Left hindlimb (tissue), 1 donor: ENCODE results near the gene WDFY4.

Source experiments
- DNase-seq: peaks from one replicate; pipeline ENCODE4 v3.0.0-alpha.2; 2018

The WDFY4 gene

DNA sequence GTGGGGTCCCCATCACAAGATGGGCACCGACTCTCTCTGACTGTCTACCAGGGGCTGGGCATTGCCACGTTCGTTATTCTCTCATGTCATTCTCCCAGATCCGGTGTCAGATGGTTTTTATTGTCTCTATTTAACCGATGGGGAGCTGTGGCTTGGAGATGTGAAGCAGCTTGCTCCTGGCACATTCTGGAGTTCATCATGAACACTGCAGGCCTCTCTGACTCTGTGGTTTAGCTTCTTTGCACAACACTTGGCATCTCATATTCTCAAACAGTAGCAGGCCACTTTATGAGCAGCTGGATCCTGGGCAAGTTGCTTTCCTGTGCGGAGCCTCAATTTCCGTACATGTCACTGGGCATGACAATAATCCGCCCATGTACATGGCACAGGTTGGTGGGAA lies 135.1 kb downstream of the WDFY4 start:
- no peak for DNase-seq

DNA sequence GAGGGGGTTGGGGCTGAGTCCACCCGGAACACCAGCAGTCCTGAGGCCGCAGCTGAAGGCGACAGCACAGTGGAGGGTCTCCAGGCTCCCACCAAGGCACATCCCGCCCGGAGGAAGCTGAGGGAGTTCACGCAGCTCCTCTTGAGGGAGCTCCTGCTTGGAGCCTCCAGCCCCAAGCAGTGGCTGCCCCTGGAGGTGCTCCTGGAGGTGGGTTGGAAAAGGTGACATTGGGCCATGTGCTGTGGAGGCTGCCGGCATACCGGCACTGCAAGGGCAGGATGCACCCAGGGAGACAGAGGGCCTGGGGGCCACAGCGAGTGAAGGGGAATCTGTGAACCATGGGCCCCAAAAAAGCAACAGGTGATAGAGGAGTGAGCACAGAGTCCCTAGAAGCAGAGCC lies 135.6 kb downstream of the WDFY4 start:
- DNase-seq = no peak

DNA sequence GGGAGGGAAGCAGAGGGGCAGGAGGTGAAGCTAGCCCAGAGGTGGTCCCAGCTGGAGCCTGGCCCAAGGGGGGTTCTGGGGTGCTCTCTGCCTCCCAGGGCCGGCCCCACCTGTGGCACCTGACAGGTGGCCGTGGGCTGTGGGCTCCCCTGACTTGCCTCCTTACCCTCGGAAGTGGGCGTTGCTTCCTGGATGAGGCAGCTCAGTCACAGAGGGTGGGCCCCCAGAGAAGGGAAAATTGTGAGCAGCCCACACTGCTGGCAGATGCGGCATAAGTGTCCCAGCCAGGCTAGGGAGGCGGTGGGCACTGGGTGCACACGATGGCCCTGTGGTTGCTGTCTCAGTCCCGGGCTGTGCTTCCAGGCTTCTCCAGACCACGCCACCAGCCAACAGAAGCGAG lies 136.0 kb downstream of the WDFY4 start:
- DNase-seq = no peak

DNA sequence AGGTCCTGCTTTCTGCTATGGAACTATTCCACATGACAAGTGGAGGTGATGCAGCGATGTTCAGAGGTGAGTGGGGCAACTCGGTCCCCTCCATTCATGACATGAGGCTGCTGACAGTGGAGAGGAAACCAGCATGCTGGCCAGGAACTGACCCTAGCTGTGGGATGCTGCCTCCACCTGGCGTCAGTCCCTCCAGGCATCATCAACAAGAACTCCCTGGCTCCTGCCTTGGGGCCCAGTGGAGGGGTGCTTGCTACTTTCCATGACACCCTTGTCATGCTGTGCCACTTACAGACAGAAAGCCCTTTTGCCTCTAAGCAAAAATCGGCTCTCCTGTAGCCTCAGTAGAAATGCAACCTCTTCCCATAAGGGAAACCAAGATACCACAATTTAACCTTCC lies 136.4 kb downstream of the WDFY4 start:
- no peak for DNase-seq

DNA sequence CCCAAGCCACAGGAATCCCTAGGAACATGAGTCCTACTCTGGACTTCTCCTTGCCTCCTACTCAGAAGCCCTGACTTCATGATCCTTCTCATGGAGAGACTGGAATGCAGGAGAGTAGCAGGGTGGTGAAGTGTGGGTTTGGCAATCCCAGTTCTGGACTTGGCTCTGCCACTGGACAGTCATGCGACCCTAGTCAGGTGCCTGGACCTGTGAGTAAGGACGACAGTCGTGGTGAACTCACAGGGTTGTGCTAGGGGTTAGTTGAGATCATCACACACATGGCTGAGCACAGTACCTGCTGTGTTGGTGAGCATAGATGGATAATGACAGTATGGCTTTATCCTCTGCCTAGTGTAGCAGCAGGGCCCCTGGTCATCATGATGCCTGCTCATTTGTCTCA lies 137.0 kb downstream of the WDFY4 start:
- no peak for DNase-seq

DNA sequence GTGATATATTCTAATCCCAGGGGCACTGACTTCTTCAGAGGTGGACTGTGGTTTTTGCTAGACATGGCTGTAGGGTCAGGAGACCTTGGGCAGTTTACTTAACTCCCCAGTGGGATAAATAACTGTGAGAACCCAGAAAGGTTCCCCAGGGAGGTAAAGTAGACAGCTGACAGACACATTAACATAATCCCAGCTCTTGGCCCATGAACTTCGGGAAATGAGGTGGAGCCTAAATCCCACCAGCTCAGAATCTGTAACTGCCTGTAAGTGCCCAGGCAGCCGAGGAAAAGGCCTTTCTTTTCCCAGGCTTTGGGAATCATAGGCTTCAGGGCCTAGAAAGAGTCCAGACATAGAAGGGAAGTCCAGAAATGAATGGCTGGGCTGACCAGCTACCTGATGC lies 149.0 kb downstream of the WDFY4 start:
- no peak for DNase-seq

DNA sequence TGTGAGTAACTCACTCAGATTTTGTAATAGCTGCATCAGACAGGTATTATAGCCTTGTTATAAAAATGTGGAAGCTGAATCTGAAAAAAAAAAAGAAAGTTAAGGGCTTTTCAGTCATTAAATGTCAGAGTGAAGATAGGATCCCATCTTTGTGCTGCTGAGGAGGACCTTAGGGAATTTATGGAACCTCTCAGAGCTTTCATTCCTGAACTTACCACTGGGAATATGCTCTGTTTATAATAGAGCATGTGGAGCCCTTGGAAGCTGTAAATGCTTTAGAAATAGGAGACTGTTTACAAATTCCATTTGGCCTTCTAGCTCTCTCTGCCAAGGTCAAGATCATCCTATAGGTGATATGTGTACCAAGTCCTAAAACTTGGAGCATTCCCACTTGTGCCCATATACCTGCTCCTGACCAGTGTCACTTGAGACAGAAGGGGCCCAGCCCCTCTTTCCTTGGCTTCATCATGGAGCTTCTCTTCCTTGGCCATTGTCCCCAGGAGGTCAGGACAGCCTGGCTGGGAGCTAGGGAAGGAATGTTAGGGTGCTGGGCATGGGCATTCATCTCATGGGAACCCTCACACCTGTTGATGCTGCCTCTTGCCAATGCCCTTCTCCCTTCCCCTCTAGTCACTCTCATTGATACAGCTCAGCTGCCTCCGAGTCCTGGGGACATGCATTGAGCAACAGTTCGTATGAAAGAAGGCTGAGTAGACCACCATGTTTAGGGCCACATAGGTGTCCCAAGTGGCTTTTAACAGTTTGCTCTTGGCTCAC lies 149.7 kb downstream of the WDFY4 start:
- no peak for DNase-seq

DNA sequence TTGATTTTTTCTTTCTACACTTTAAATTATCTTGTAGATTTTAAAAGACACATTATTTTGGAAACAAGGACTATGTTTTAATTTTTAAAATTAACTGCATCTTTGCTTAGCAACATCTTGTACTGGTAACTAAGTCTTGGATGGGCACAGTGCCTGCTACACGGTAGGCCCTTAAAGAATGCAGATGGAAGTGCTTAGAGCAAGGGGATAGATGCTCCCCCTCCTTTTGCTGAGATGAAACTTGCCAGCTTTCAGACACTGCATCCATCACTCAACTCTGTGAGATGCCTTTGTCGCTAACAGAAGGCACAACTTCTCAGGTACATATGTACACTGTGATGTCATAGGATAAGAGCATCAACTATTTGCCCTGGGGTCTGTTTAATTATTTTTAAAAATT lies 151.1 kb downstream of the WDFY4 start:
- DNase-seq = no peak

DNA sequence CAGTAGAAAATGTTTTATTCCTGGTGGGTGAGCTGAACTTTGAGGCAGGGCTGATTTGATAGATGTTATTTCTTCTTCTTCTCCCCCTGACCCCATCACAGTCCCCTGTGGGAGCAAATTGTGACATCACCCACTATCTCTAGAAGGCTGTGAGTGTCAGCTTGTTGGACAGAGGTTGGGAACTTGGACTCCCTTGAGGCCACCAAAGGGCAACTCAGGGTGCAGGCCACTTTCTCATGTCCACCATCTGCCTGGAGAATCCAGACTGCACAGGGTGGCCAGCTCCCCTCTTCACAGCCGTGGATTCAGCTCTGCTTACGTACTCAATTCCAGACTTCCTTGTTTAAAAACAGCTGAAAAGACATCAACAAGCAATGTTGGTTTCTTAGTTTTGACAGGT lies 151.9 kb downstream of the WDFY4 start:
- DNase-seq = no peak

DNA sequence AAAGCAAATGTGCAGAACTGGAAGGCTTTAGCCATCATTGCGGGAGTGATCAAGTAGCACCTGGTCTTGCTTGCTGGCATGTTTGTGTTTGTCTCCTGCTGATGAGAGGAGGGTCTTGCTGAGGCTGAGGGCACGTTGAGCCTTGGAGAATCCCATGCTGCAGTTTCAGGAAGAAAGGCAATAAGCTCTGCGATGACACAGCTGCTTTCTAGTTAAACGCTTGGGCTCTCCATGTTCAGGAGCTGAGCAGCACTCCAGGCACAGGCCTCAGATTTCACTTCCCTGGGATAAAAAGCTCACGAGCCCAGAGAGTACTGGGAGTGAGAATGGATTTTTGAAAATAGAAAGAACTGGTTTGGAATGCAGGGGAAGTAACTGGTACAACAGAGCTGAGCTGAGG lies 154.2 kb downstream of the WDFY4 start:
- DNase-seq = no peak

DNA sequence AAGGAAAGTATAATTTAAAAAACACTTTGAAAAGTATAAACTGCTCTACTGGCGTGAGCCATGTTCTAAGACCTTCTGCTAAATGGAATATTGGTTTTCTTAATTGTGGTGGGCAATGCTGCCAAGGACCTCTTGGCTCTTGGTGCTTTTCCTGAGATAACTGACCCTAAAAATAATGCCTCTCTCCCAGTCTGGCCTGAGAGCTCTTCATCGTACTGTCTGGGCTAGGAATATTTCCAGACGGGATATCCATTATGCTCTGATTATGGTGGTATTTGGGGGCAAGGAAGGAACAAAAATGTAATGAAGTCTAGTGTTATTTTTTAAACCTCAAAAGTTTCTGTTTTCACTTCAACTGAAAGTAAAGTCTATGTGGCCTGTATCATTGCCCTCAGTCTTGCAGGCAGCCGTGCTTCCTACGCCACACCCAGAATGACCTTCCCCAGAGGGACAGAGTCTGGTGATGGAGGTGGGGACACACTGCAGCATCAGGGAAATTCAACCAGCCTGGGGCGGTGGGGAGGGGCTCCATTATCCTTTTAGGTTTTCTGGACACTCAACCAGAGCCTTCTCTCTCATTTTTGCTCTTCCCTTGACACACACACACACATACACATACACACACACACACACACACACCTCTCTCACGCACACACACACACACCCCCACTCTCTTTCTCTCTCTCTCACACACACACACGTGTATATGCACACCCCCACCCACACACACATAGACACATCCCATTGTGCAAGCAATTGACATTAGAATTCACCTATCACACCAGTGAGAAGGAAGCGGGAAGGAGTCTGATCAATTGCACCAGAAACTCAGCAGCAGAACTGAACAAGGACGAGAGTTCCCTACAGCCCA lies 155.4 kb downstream of the WDFY4 start:
- DNase-seq = no peak

DNA sequence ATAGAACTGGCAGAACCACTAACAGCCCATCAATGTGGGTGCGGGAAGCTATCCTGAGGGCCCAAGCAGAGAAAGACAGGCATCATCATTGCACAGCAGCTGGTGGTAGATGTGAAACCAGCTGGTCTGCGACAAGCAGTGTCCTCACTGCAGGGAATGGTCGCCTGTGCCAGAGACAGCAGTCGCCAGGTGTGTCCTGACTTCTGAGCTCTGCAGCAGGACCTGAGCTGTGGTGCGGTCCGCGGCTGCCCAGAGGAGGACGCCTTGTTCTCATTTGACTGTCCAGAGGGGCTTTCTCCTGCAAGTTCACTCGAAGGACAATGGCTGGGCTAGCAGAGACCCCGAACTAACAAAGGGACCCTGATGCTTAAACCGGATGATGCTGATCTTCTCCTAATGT lies 157.6 kb downstream of the WDFY4 start:
- no peak for DNase-seq

DNA sequence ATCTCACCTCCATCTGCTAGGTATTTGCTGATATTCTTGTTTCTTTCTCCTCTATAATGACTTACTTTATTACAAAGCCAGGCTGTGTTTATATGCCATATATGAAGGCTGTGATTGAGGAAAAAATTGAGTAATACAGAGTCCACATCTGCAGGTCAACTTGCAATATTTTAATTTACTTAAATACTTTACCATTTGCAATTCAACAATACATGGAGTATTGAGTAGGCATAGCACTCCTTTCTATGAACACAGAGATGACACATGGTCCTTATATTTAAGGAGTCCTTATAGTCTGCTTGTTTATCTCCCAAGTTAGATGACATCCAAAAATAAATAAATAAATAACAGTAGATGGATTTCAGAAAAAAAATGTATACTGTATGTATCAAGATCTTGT lies 158.5 kb downstream of the WDFY4 start:
- no peak for DNase-seq

DNA sequence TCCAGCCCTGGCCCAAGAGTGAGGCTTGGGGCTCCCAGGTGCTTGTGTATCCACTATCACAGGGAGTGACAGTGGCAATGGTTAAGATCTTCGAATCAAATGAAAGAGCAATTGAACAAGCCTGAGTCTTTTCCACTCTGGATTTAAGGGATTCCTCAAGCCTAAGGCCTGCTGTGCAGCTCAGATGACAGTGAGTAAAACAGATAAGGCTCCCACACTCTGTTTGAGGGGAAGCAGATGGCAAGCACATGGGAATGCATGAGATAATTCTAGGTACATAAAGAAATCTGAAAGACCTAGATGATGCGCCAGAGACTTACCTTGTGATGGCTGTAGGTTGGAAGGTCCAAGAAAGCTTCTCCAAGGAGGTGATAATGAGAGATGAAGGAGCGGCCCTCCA lies 159.9 kb downstream of the WDFY4 start:
- no peak for DNase-seq

DNA sequence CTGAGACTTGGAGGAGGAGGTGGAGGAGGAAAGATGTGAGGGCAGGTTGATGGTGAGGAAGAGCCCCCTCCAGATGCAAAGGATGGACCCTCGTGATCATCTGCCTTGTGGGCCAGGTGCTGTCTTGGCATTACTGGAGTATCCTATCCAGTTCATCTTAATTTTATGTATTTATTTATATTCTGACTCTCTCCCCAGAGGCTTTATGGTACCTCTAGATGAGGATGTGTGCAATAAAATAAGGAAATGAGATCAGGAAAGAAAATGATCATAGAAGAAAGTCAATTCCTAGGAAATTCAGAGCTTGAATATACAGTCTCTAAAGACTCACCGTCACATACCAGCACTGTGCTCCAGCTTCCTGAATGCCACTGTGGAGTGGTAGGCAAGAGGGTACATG lies 160.8 kb downstream of the WDFY4 start:
- no peak for DNase-seq

DNA sequence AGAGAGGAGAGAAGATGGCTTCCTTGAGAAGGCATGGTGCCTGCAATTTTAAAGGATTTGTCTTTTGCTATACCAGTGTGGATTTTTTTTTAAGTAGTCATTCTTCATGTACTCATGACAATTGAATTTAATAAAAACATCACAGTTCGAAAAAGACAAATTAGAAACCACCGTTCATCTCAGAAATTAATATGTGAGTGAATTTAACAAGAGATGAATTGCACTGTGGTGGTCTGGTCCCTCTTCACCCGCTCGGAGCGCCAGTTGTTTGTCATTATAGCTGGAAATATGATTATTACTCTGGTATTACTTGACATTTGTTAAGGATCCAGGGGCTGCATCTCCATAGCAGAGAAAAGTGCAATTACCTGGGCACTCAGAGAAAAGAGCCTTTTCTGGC lies 163.0 kb downstream of the WDFY4 start:
- DNase-seq = no peak

DNA sequence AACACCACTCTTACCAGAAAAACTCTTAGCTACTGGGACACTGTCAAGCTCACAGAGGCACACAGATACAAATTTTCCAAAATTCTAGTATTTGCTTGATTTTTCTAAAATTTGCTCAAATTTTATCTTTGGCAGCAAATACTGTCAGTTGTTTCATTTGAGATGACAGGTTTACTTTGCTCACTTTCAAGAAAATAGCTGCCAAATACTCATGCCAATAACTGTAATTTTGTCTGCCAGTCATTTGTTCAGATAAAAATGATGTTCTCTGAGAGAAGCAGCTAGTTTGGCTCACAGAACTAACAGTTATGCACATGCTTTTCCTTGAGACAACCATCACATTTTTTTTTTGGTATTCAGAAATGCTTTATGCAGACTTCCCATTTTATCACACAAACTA lies 172.2 kb downstream of the WDFY4 start:
- no peak for DNase-seq

DNA sequence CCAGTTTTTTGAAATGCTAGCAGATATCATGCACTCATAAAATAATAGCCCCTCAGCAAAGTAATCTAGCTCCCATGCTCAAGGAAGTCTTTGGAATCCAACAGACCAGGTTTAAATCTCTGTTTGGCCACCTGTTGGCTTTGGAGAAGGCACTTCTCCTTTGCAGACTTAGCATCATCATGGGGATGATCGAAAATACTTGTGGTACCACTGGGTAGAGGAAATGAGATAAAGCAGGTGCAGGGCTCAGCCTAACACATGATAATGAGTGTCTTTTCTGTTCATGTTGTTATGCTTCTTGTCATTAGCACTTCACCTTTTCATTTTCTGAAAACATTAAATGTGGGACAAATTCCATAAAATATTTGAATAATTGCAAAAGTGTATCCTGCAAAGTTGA lies 187.6 kb downstream of the WDFY4 start:
- no peak for DNase-seq

DNA sequence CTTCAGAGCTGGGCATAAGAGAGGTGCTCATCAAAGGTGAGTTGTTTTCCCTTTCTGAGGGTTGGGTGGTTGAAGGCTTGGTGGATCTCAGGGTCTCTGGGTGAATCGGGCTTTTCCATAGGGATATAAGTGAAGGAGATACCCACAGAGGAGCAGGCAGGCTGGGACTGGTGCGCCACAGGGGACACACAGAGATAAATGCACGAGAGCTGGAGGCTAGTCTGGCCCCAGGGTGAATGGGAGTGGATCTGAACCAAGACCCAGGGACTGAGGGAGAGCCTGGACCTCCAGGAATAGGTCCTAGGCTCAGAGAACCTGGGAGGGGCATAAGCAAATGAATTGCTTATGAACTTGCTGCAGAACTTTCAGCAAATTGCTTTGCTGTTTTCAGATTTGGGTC lies 193.4 kb downstream of the WDFY4 start:
- no peak for DNase-seq

DNA sequence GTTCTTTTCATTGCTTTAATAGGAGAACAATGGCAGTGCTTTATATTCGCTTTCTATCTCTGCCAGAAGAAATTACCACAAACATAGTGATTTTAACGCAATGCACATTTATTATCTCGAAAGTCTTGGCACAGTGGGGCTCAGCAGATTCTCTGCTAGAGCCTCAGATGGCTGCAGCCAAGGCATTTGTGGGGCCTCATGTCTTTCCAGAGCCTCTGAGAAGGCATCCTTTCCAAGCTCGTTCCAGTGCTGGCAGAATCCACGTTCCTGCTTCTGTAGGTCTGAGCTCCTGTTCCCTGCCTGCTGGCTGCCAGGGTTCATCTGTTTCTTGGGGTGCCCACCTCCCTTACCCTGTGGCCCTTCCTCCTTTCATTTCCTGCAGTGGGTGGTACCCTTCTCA lies 194.8 kb downstream of the WDFY4 start:
- no peak for DNase-seq

DNA sequence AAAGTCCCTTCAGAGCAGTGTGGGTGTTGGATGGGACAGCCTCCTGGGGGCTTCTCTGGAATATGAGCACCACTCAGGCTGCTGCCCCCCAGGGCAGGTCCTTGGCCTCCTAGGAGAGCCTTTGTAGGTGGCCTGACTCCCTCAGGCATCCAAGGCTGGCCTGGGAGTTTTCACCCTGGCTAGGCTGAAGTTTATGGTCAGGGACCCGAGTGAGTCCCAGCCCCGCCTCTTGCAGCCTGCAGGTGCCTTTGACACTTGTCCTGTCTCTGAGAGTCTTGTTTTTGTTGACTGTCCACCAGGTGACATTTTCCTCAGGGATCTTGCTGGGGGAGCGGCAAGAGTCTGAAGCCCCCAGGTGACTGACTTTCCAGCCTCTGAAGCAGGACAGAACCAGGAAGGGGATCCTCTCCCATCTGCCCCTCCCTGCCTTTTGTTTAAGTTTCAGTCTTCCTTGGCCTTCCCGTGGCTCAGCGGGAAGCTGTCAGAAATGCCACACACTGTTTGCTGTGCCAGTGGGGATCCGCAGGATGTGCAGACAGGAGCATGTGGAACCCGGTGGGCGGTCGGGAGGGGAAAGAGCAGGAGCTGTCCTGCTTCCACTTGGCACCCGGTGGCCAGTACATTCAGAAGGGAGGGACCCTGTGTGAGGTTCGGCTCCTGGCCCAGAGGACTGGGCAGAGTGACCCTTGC lies 195.5 kb downstream of the WDFY4 start:
- DNase-seq = no peak

DNA sequence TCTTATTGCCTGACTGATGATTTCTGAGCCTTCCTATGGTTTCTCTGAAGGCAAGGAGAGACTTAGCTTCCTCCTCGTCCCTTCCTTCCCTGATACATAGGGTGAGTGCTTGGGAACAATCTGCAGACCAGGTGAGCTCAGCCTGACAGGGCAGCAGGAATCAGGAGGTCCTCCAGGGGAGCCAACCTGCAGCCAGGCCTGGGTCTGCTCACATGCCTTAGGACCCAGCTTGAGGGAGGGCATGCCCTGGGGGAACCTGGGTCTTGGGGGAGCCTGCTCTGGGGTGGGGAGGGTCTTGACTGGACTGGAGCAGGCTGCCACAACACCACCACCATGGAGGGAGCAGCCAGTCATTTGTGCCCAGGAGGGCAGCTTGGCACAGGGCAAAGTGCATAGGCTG lies 197.3 kb downstream of the WDFY4 start:
- no peak for DNase-seq

DNA sequence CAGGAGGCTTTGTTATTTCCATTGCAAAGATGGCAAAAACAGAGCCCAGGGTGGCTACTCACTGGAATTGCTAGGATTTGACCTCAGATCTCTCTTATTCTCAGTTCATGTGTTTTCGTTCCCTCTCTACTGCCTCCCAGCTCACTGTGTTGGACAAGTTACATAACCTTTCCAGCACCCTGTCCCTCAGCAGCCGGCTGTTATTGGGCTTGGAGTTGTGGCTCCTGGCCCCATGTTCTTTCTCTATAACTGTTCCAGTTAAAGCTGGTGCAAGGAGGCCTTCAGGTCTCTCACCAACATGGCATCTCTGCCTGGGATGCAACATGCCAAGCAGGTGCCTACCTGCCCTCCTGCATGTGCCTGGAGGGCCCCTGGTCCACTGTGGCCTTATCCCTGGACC lies 198.2 kb downstream of the WDFY4 start:
- DNase-seq = no peak

DNA sequence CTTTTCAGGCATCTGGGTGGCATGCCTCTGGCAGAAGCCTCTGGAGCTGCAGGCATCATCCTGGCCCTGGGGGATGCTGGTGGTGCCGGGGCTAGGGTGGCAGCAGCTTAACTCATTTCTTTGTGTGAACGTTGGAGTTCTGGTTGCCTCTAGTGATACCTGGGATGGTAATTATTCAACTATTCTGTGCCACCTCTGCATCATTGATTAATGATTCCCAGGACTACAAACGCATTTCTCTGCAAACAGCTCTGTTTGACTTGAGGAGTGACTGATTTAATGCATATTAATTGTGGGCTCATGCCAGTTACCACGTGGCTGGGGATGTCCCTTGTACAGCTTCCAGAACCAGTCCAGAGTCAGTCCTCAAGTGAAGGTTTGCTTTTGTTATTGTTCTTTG lies 199.0 kb downstream of the WDFY4 start:
- DNase-seq = no peak
